IPS DF 19.7 (cell line): ENCODE results near the gene TAF10.

Experiments
- DNase-seq: peaks from one replicate; pipeline ENCODE4 v3.0.0-alpha.2; 2013; ENCODE audit warnings: low read depth, low spot score

TAF10 gene

DNA sequence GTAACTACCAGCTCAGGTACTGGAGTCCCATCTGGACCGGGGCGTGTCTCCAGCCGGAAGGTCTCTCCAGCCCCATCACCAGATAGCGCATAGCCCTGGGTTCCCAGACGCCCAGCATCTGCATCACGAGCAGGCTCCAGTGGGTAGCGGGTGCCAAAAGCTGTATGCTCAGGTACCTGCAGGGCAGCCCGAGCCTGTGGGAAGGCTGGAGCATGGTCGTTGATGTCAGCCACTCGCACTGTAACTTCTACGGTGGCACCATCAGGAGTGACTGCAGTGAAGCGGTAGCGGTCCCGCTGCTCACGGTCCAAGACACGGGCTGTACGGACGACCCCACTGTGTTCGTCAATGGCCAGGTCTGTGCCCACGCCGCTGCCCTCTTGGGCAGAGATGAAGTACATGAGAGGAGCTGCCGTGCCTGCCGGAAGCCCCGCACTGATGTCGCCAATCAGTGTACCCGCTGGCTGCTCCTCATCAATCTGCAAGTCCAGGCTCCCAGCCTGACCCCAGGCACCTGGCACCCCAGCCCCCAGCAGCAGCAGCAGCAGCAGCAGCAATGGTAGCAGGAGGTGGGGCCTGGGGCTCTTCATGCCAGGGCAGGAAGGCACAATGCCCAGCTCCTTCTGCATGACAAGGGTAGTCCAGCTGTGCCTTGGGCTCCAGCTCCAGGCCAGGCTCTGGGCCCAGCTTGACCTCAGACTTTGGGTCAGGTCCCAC is 29.1 kb upstream of the TAF10 start:
- no peak for DNase-seq

DNA sequence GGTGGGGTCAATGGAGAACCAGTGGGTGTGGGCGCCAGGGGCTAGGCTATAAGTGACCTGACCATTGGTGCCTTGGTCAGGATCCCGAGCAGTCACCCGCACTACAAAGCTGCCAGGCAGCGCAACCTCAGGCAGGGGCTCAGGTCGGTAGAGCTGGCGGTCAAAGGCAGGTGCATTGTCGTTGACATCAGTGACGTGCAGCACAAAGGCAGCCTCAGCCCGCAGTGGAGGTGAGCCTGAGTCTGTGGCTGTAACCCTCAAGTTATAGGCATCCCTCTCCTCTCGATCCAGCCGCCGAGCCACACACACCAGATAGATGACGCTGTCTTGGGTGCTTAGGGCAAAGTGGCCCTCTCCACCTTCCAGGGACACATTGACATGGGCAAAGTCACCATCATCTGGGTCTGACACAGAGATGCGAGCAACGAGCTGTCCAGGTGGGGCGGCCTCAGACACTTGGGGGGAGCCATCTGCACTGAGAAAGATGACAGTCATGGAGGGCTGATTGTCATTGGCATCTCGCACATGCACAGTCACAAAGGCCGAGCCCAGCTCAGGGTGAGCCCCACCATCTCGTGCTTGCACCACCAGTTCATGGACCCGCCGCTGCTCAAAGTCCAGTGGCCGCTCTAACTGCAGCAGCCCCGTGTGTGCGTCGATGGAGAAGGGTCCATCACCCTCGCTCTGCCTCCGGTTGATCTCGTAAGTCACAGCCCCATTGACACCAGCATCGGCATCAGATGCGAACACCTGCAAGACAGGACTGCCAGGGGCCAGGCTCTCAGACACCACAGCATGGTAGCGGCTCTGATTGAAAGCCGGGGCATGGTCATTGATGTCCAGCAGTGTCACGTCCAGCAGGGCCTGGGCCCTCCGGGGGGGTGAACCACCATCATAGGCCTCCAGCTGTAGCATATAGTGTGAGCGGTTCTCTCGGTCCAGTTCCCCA is 28.3 kb upstream of the TAF10 start:
- DNase-seq, result no peak

DNA sequence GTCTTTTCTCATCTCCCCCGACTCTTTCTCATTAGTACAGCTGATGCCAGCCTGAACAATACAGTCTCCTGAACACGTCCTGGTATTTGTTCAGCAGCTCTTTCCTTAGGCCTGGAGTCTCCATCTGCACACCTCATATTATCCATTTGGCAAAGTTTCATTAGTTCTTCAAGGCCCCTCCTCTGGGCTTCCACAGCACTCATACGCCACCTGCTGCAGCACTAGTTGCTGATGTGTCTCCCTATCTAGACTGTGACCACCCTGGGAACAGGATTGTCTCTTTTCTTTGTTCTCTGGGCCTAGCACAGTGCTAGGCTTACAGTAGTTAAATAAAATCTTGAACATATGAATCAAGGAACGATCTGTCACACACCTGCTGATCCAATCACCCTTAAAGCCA is 26.4 kb upstream of the TAF10 start:
- DNase-seq, result no peak

DNA sequence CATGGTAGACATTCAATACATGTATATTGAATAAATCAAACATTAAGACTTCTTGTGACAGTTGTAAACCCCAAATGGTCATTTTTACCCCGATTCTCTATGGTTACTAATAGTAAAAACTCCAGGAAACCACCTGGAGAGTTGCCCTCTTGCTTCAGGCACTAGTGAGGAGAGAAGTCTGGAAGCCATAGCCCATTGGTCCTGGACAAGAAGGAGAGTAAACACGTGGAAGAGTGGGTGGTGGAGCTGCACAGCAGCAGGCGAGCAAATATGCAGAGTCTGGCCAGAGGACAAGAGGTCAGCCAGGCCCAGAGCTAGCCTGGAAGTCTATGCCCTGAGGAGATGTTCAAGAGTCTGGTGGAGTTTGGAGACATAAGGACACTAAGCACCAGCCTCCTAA is 25.9 kb upstream of the TAF10 start:
- no peak for DNase-seq

DNA sequence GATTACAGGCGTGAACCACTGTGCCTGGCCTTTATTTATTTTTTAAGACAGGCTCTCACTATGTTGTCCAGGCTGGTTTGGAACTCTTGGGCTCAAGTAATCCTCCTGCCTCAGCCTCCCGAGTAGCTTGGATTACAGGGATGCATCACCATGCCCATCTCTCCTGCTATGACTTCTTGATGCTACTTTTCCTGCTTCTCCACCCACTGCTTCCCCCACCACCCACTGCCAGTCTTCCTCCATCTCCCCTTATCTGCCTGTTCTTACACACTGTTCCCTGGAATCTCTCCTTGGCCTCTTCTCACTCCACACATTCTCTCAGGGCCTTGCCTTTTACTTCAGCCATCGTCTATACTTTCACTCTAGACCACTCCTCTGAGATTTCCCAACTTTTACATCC is 24.5 kb upstream of the TAF10 start:
- DNase-seq, result no peak

DNA sequence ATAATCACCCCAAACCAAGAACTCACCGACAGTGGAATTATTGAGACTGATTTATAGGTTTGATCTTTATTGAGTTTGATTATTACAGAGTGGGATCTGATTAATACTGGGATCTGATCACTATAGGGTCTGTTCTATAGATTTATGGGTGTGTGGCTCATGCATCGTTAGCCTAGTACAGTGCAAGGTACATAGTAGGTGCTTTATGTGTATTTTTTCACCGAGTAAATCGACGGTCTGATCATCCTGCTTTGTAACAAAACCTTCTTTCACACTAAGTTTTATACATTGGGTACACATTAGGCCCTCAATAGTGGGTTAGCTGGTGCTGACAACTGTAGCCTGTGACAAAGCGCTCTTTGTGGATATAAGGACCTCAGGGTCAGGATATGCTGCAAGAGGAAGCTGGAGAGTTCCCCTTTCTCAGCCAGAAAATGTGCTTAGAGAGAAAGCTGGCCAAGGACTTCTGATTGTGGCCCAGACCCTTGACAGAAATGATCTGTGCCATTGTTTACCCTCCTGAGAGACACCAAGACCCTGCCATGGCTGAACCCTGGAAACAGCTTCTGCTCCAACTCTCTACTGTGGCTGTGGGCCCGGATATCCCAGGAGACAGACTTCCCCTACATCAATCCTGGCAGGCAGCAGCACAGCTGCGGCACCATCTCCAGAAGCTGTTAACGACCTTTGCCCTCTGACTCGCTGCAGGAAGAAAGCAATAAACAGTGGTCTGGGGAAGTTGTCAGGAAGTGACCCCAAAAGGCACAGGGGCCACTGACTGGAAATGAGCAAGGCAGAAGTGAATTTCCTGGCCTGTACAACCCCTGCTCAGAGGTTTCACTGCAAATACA is 23.3 kb upstream of the TAF10 start:
- DNase-seq, result no peak

DNA sequence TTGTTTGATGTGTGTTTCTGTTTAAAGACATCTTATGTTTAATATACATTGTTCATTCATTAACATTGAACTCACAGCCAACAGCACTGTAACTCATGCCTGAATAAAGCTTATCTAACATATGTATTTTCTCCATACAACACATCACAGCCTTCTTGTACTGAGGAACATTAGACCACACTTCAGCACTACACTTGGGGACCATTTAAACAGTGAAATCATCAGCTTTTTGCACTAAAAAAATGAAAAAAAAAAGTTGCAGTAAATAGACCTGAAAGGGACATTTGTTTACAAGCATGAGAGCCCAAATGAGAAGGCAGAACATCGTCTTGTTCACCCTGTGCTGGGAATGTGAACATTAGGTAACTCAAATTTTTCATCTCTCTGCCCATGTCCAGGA is 22.5 kb upstream of the TAF10 start:
- DNase-seq, result no peak

DNA sequence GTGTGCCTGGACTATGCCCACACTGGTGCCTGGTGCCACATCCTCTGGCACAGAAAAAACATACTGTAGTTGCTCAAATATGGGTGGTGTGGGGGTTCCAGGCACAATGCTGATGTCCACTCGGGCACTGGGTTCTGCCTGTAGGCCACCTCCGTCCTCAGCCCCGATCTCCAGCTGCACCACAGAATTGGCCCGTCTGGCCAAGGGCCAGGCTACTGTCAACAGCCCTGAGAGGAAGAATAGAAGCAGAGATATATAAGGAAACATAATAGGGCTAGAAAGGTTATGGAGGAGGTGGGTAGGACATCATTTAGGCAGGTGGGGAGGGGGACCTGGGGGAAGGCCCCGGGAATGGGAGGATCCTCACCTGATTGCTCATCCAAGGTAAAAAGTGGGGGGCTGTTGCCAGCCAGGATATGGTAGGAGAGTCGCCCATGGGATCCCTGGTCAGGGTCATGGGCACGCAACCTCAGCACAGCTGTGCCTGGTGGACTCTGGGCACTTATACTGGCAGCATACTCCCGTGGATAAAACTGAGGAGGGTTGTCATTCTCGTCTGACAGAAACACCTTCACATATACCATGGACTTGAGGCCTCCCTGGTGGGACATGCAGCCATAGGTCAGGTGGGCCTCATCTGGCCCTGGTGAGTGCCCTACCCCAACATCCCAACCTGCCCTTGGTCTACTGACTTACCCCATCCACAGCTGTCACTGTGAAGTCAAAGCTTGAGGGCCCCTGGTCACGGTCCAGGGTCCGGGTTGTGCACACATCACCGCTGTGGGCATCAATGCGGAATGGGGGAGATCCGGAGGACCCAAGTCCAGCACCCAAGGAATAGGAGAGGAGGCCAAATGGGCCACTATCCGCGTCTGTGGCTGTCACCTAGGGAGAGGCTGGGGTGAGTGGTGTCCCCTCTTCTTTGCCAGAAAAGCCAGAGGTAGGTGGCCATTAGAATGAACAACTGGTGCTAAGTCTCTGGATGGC is 21.7 kb upstream of the TAF10 start:
- no peak for DNase-seq

DNA sequence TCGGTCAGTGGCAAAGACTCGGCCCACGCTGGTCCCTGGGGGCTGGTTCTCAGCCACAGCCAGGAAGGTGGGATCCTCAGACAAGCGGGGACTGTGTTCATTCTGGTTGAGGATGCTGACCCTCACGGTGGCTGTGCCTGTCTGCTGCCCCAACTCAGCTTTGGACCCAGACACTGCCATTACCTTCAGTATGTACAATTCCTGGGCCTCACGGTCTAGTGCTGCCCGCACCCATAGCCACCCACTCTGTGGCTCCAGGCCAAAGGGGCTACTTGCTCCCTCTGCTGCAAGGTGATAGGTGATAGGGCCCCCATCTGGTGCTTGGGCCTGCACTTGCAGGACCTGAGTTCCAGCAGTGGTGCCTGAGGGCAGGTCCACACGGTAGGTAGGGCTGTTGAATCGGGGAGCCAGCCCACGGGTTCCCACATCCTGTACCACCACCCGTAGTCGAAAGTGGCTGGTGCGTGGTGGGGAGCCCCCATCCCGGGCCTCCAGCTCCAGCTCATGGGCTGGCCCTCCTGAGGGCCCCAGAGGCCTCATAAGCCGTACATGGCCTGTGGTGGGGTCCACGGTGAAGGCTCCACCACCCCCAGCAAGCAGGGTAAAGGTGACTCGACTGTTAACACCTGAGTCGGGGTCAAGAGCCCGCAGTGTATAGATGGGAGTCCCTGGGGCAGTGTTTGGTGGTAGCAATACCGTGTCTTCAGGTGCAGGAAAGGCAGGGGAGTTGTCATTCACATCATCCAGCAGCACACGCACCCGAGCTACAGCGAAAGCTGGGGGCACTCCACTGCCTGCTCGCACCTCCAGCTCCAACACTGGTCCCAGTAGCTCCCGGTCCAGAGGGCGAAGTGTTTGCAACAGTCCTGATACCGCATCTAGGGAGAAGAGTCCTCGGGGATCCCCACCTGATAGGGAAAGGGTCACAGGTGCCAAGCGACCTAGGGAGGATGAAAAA is 20.4 kb upstream of the TAF10 start:
- DNase-seq, result no peak

DNA sequence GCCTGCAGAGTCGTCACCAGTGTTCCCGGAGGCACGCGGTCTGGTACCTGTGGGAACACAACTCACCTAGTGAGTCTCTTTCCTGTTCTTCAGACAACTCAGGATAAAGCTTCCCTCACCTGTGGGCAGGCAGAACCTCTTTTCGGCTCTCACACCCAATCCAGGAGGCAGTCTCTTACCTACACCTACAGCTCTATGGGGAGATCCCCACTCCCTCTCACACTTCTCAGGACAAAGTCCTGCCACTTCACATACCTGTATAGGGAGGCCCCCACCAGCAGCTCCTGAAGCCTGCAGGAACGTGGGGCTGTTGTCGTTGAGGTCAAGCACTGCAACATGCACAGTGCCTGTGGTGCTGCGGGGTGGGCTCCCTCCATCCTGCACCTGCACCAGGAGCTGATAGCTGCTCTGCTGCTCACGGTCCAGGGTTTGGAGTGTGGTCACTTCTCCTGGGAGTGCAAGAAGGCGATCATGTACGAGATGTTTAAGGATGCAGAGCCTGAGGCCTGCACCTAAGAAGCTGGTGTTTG is 19.4 kb upstream of the TAF10 start:
- no peak for DNase-seq

DNA sequence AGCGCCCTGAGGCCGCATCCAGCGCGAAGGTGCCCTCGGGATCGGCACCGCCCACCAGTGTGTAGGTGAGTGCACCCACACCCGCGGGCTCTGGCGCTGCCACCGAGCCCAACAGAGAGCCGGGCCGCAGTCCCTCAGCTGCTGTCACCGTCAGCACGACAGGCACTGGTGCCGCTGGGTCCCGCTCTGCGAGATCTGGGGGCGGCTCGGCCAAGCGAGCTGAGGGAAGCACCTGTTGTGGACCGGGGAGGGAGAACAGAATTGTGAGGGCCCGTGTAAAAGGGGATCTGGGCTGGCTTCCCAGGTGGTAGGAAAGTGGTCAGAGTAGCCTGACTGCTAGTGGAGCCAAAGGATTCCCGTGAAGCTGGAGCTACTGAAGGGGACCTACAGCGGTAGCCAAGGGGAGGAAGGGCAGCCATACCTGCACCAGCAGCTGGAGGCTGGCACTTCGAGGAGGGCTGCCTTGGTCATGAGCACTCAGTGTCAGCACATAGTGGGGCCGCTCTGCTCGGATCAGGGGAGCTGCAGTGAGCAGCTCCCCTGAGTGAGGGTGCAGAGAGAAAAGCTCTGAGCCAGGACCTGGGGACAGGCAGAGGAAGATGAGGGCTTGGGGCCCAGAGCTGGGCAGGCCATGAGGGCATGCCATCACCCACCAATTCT is 18.7 kb upstream of the TAF10 start:
- no peak for DNase-seq

DNA sequence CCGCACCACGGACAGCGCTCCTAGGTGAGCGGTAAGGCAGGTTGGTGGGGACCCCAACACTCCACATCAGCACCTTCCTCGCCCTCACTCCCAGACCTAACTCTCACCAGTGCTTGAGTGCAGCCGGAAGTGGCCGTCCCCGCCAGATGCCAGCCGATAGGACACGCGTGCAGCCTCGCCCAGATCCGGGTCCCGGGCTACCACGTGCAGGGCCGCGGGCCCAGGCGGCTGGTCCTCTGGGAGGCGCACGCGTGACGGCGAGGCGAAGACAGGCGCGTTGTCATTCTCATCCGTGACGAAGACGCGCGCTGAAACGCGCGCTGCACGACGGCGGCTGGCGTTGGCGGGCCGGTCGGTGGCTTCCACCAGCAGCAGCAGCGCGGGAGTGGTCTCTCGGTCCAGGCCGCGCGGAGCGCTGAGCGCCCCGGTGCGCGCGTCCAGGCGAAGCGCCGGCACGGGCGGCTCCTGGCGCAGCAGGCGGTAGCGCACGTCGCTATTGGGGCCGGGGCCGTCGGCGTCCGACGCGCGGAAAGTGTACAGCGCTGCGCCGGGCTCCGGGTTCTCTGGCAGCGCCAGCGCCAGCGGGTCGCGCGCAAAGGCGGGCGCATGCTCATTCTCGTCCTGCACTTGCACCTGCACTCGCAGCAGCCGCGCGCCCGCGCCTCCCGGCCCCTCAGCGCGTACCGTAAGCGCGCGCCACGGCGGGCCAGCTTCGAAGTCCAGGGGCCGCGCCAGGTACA is 18.0 kb upstream of the TAF10 start:
- DNase-seq, result no peak

DNA sequence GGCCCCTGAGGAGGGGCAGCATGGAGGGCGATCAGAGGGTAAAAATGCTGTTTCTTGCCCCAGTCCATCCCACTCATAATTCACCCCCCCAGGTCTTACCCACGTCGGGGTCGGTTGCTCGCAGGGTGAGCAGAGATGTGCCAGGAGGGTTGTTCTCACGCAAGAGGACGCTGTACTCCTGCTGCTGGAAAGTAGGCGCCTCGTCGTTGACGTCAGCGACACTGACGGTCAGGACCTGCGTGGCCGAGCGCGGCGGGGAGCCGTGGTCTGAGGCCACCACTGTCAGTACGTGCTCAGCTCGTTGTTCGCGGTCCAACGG is 17.5 kb upstream of the TAF10 start:
- DNase-seq, result no peak

DNA sequence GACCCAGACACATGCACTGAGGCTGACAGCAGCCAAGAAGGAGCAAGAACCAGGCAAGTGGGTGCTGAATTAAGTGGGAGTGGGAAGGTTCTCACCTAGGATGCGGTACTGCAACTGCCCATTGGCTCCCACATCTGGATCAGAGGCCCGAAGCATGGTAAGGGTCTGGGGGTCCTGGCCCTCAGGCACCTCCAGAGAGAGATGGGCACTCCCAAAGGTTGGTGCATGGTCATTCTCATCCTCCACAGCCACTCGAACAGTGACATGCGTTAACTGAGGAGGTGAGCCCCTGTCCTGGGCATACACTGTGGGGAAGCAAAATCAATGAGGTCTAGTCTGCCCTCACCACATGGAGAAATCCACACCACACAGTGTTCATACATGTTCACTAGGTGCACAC is 16.5 kb upstream of the TAF10 start:
- no peak for DNase-seq

DNA sequence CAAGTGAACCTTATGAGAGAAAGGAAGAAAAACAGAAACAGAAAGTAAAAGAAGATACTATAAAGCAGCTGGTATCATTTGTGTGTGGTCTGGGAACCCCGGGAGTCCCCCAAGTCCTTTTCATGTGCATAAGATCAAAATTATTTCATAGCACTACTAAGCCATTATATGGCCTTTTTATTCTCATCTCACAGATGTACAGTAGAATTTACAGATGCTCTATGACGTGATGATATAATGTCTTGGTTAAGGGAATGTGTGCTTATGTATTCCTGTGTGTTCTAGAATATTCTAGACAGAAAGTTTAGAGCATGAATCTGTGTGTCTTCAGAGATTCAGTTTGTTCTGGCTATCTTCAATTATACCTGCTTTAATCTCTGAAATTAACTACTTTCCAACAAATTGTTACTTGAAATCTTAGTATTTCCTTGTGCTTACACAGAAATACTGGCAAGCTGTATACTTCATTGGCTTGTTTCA is 15.8 kb upstream of the TAF10 start:
- no peak for DNase-seq

DNA sequence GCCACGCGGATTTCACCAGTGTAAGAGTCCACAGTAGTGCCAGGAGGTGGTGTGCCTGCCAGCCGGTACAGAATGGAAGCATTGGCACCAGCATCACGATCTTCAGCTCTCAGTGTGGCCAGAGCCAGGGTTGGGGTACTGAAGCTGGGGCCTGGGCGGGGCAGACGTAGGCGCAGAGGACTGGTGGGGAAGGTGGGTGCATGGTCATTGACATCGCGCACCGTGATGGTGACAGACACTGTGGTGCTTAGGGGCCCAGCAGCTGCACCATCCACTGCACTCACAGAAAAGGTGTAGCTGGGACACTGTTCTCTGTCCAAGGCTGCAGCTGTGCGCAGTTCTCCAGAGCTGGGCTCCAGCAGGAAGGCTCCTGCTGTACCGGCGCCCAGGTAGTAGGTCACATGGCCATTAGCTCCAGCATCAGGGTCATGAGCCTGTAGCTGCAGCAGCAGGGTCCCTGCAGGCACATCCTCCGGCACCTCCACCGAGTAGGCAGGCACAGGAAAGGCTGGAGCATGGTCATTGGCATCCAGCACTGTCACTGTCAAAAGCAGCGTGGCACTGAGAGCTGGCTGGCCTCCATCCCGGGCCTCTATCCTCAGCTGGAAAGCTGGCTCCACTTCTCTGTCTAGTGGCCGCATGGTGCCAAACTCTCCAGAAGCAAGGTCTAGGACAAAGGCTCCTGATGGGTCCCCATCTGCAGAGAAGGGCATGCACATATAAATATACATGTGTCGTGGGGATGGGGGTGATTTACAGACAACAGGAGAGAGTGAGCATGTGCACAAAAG is 15.2 kb upstream of the TAF10 start:
- DNase-seq, result no peak

DNA sequence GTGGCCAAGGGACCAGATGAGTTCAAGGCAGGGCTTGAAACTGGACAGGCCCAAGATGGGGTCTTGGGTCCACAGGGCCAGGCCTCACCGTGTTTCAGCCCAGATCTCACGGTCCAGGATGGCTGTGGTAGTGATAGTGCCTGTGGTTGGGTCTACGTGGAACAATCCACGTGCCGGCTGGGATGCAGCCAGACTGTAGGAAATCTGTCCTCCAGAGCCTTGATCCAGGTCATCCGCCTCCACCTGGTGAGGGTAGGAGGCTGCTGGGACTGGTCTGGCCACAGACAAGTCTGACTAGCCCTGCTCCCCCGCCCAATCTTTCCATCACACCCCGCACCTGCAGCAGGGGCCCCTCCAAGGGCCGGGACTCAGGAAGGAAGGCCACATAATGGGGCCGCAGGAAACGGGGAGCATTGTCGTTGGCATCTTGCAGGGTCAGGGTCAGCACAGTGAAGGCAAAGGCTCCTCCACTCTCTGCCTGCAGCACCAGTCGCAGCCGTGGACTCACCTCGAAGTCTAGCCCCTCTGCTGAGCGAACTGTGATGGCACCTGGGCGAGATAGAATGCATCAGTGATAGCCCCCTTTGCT is 13.9 kb upstream of the TAF10 start:
- DNase-seq, result no peak
